Thyroid gland (tissue), 4 donors: Measurements from ENCODE around the gene KLK14.

Experiments used
- CTCF ChIP-seq, 6 experiments: fragments of 200-600 bp in 3 of 6; fragments of 450-650 bp in 3 of 6; sonication (generic) in 3 of 6; IDR thresholded peaks; one replicate each; pipeline ENCODE4 v1.5.1; 2016 to 2019; ENCODE audit warnings: antibody characterized with exemption in 6 of 6, mild to moderate bottlenecking in 2 of 6, inconsistent platforms in 1 of 6, moderate library complexity in 1 of 6
- POLR2A ChIP-seq, 2 donors: fragments of 450-650 bp; IDR thresholded peaks; one replicate each; pipeline ENCODE4 v1.6.1; 2017; ENCODE audit warnings: antibody characterized with exemption in 2 of 2, mild to moderate bottlenecking in 2 of 2, moderate library complexity in 1 of 2

GRCh38 chr19:51123381-51123800, 40.7 kb upstream of the KLK14 start:
- TF ChIP-seq CTCF (IDR thresholded peaks at IDR 0.05), result no peak
- TF ChIP-seq POLR2A (IDR thresholded peaks at IDR 0.05), result no peak
